H9 (cell line): ENCODE data around the gene CES1. TPM values are rescaled to one million over a fixed set of nuclear protein-coding genes. Genes with fewer than 3 reads are reported as not detected.

ENCODE experiments used
- DNase-seq: peaks from one replicate; pipeline ENCODE4 v3.0.0-alpha.2; 2017
- H2AFZ ChIP-seq: one replicate; pipeline ENCODE4 v1.6.1; 2013; ENCODE audit warnings: mild to moderate bottlenecking, low read length, control low read depth, moderate library complexity
- H2AK5ac ChIP-seq: 2 replicates; pipeline ENCODE4 v1.6.1; 2013; ENCODE audit warnings: low read length, control low read depth, mixed read lengths; ENCODE audit not compliant: insufficient read length
- H2BK120ac ChIP-seq: one replicate; pipeline ENCODE4 v1.6.1; 2013; ENCODE audit warnings: low read depth, mild to moderate bottlenecking, low read length, control low read depth, inconsistent platforms; ENCODE audit not compliant: poor library complexity, severe bottlenecking
- H2BK12ac ChIP-seq: 2 replicates; pipeline ENCODE4 v1.6.1; 2013; ENCODE audit warnings: low read length, control low read depth, mixed read lengths, low read depth; ENCODE audit not compliant: insufficient read length
- H2BK15ac ChIP-seq: 2 replicates; pipeline ENCODE4 v1.6.1; 2013; ENCODE audit warnings: low read depth, low read length, control low read depth
- H2BK20ac ChIP-seq: one replicate; pipeline ENCODE4 v1.6.1; 2013; ENCODE audit warnings: low read depth, mild to moderate bottlenecking, low read length, control low read depth, inconsistent platforms; ENCODE audit not compliant: poor library complexity, severe bottlenecking
- H2BK5ac ChIP-seq: 2 replicates; pipeline ENCODE4 v1.6.1; 2013; ENCODE audit warnings: low read length, control low read depth, mixed read lengths; ENCODE audit not compliant: insufficient read length
- H3K14ac ChIP-seq: 2 replicates; pipeline ENCODE4 v1.6.1; 2013; ENCODE audit warnings: low read length, control low read depth; ENCODE audit not compliant: insufficient read depth
- H3K18ac ChIP-seq: 2 replicates; pipeline ENCODE4 v1.6.1; 2013; ENCODE audit warnings: low read depth, mild to moderate bottlenecking, mixed read lengths, low read length, control low read depth; ENCODE audit not compliant: insufficient read length
- H3K23ac ChIP-seq: 2 replicates; pipeline ENCODE4 v1.6.1; 2013; ENCODE audit warnings: low read length, control low read depth, mixed read lengths, low read depth; ENCODE audit not compliant: insufficient read length
- H3K23me2 ChIP-seq: 2 replicates; pipeline ENCODE4 v1.6.1; 2013; ENCODE audit warnings: low read depth, mild to moderate bottlenecking, mixed read lengths, low read length, control low read depth; ENCODE audit not compliant: insufficient read length, poor library complexity, severe bottlenecking
- H3K27ac ChIP-seq: 2 replicates; pipeline ENCODE4 v1.5.1; 2013; ENCODE audit warnings: low read length, control low read depth, mixed read lengths, low read depth; ENCODE audit not compliant: insufficient read length
- H3K27me3 ChIP-seq: 2 replicates; pipeline ENCODE4 v1.6.1; 2013; ENCODE audit warnings: low read length, control low read depth, inconsistent platforms; ENCODE audit not compliant: insufficient read depth
- H3K4ac ChIP-seq: 2 replicates; pipeline ENCODE4 v1.6.1; 2013; ENCODE audit warnings: low read depth, mild to moderate bottlenecking, control low read depth, inconsistent platforms, low read length, moderate library complexity
- H3K4me1 ChIP-seq: 2 replicates; pipeline ENCODE4 v1.6.1; 2013; ENCODE audit warnings: low read length, control low read depth, inconsistent platforms; ENCODE audit not compliant: insufficient read depth
- H3K4me2 ChIP-seq: 2 replicates; pipeline ENCODE4 v1.6.1; 2013; ENCODE audit warnings: low read length, control low read depth, mixed read lengths; ENCODE audit not compliant: insufficient read length, insufficient read depth
- H3K56ac ChIP-seq: 2 replicates; pipeline ENCODE4 v1.6.1; 2013; ENCODE audit warnings: low read depth, mild to moderate bottlenecking, mixed read lengths, low read length, control low read depth; ENCODE audit not compliant: insufficient read length
- H3K79me1 ChIP-seq: 2 replicates; pipeline ENCODE4 v1.6.1; 2013; ENCODE audit warnings: low read depth, mild to moderate bottlenecking, moderate library complexity, low read length, control low read depth, inconsistent platforms; ENCODE audit not compliant: insufficient read depth, poor library complexity, severe bottlenecking
- H3K79me2 ChIP-seq: 2 replicates; pipeline ENCODE4 v1.6.1; 2013; ENCODE audit warnings: low read length, control low read depth, inconsistent platforms; ENCODE audit not compliant: insufficient read depth
- H3K9ac ChIP-seq: 2 replicates; pipeline ENCODE4 v1.6.1; 2013; ENCODE audit warnings: low read length, control low read depth, mixed read lengths; ENCODE audit not compliant: insufficient read length; ENCODE audit errors: extremely low read depth
- H3K9me3 ChIP-seq: one replicate; pipeline ENCODE4 v1.6.1; 2013; ENCODE audit warnings: low read depth, low read length, inconsistent platforms; ENCODE audit not compliant: control insufficient read depth
- H3T11ph ChIP-seq: one replicate; pipeline ENCODE4 v1.6.1; 2013; ENCODE audit warnings: mild to moderate bottlenecking, low read length, control low read depth, inconsistent platforms
- H4K20me1 ChIP-seq: one replicate; pipeline ENCODE4 v1.6.1; 2013; ENCODE audit not compliant: control insufficient read depth, insufficient read length, insufficient read depth
- H4K5ac ChIP-seq: 2 replicates; pipeline ENCODE4 v1.6.1; 2013; ENCODE audit warnings: low read depth, mild to moderate bottlenecking, mixed read lengths, low read length, control low read depth; ENCODE audit not compliant: insufficient read length
- H4K8ac ChIP-seq: replicated peaks from 2 replicates; pipeline ENCODE4 v1.6.1; 2013; ENCODE audit warnings: low read length, control low read depth, mixed read lengths, low read depth; ENCODE audit not compliant: insufficient read length
- H4K91ac ChIP-seq: 2 replicates; pipeline ENCODE4 v1.6.1; 2013; ENCODE audit warnings: low read depth, mild to moderate bottlenecking, moderate library complexity, mixed read lengths, low read length, control low read depth; ENCODE audit not compliant: insufficient read length
- H3K27ac Mint-ChIP-seq, 3 experiments: 2 replicates in 2 of 3; 3 replicates in 1 of 3; pipeline ENCODE4 v1.8.0; 2020 to 2021; ENCODE audit warnings: mixed read lengths in 3 of 3, mild to moderate bottlenecking in 1 of 3, moderate library complexity in 1 of 3
- H3K27me3 Mint-ChIP-seq: 2 replicates; pipeline ENCODE4 v1.8.0; 2021; ENCODE audit warnings: low read depth, mild to moderate bottlenecking, moderate library complexity, mixed read lengths
- H3K36me3 Mint-ChIP-seq, 3 experiments: 2 replicates in 2 of 3; 3 replicates in 1 of 3; pipeline ENCODE4 v1.8.0; 2020 to 2021; ENCODE audit warnings: low read depth in 3 of 3, mixed read lengths in 3 of 3; ENCODE audit not compliant: insufficient read depth in 1 of 3
- H3K4me1 Mint-ChIP-seq, 2 experiments: 2 replicates each; pipeline ENCODE4 v1.8.0; 2020; ENCODE audit warnings: mixed read lengths in 2 of 2
- H3K4me3 Mint-ChIP-seq, 2 experiments: 2 replicates in 1 of 2; 3 replicates in 1 of 2; pipeline ENCODE4 v1.8.0; 2020 to 2021; ENCODE audit warnings: mild to moderate bottlenecking in 2 of 2, mixed read lengths in 2 of 2, moderate library complexity in 1 of 2
- H3K9me3 Mint-ChIP-seq, 2 experiments: 2 replicates in 1 of 2; 3 replicates in 1 of 2; pipeline ENCODE4 v1.8.0; 2020; ENCODE audit warnings: mild to moderate bottlenecking in 2 of 2, mixed read lengths in 2 of 2, moderate library complexity in 1 of 2
- whole genome bisulfite sequencing: extraction: QIAGEN DNeasy Blood & Tissue Kit; methylation state at CpG from one replicate; pipeline ENCODE4 v1.1.7; 2013; ENCODE audit warnings: missing lambda C conversion rate, low lambda C conversion rate, mixed read lengths; ENCODE audit not compliant: insufficient read length; ENCODE audit errors: extremely low coverage; 5-methylcytosine and 5-hydroxymethylcytosine counted together
- total RNA-seq: library from RNA; stranded (reverse); gene quantifications from 2 replicates; pipeline ENCODE4 v1.2.1, GENCODE V29; 2021
- TF ChIP-seq, protein P1 (sequence below): fragments of 200-600 bp; sonication (generic); conservative IDR thresholded peaks from 3 replicates; pipeline ENCODE4 v1.8.0; 2021; ENCODE audit warnings: antibody characterized with exemption, mild to moderate bottlenecking

Gene CES1
- total RNA-seq, 1 experiment from 2014 or later = not detected

DNA sequence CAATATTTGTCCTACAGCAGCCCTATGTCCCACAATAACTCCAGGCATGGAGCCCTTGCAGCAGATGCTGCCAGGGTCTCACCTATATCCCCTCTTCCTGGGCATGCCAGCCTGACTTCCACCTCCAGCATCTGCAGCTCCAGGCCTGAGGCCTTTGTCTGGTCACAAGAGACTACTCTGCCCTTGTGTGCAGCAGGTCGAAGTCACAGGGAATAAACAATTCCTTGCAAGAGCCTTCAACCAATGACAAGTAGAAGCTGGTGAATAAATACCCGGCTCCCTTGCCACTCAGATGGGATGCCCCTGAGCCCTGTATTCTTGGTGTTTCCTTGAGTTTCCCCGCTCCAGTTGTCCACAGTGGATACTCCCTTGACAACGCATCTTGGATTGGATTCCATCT is 23.0 kb downstream of the CES1 start:
- H2BK5ac ChIP-seq = no peak overlapping the region
- H3K4ac ChIP-seq = no peak overlapping the region
- H2AFZ ChIP-seq = no peak overlapping the region
- H2BK12ac ChIP-seq = no peak overlapping the region
- no peak overlapping the region for H3K14ac ChIP-seq
- H3K23ac ChIP-seq = no peak overlapping the region
- H2BK15ac ChIP-seq = no peak overlapping the region
- H3K9me3 ChIP-seq = no peaks in the 10 kb centered on the region
- H3K27me3 ChIP-seq = no peaks in the 10 kb centered on the region
- no peaks in the 10 kb centered on the region for H3K79me1 ChIP-seq
- H3T11ph ChIP-seq = no peak overlapping the region
- Mint-ChIP-seq H3K9me3 (no peaks in the 10 kb centered on the region), H3K27me3 (peaks cover 33% of the 10 kb centered on the region), H3K4me3 (no peak overlapping the region), H3K36me3 (no peaks in the 10 kb centered on the region), H3K27ac (peak overlapping the region in 1 of 3 experiments; percentile 40; a peak in 2 of 7 replicates), H3K4me1 (peaks cover 14 to 17% of the 10 kb centered on the region in 2 experiments)
- H4K20me1 ChIP-seq = no peaks in the 10 kb centered on the region
- no peak overlapping the region for H3K27ac ChIP-seq
- no peak overlapping the region for H3K56ac ChIP-seq
- H3K9ac ChIP-seq = no peak overlapping the region
- H2BK20ac ChIP-seq = no peak overlapping the region
- no peak for DNase-seq
- H2BK120ac ChIP-seq = no peak overlapping the region
- no peak overlapping the region for H4K91ac ChIP-seq
- TF ChIP-seq, protein P1, sequence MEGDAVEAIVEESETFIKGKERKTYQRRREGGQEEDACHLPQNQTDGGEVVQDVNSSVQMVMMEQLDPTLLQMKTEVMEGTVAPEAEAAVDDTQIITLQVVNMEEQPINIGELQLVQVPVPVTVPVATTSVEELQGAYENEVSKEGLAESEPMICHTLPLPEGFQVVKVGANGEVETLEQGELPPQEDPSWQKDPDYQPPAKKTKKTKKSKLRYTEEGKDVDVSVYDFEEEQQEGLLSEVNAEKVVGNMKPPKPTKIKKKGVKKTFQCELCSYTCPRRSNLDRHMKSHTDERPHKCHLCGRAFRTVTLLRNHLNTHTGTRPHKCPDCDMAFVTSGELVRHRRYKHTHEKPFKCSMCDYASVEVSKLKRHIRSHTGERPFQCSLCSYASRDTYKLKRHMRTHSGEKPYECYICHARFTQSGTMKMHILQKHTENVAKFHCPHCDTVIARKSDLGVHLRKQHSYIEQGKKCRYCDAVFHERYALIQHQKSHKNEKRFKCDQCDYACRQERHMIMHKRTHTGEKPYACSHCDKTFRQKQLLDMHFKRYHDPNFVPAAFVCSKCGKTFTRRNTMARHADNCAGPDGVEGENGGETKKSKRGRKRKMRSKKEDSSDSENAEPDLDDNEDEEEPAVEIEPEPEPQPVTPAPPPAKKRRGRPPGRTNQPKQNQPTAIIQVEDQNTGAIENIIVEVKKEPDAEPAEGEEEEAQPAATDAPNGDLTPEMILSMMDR = no peak
- H3K4me2 ChIP-seq = no peak overlapping the region
- no peaks in the 10 kb centered on the region for H3K79me2 ChIP-seq
- H4K8ac ChIP-seq = no peak overlapping the region
- H3K4me1 ChIP-seq = 0 out of 2 replicates have a peak, but pooled peaks cover 2% of the 10 kb centered on the region
- H4K5ac ChIP-seq = no peak overlapping the region
- H2AK5ac ChIP-seq = no peak overlapping the region
- no CpG with 5 or more reads among the region's 4 CpGs for WGBS
- no peaks in the 10 kb centered on the region for H3K23me2 ChIP-seq
- no peak overlapping the region for H3K18ac ChIP-seq
